HG03439 (cell line): ENCODE results near the gene RMP24.

Experiments used
- ATAC-seq: cut with Tn5 transposase; IDR thresholded peaks from one replicate; pipeline ENCODE4 v1.9.1; 2021; ENCODE audit warnings: mild to moderate bottlenecking, moderate library complexity; ENCODE audit not compliant: unreplicated experiment

The RMP24 gene

GRCh38 chr18:35972197-35973000, at the start of gene RMP24:
Gene RMP24, plus strand, starts transcription at chr18:35972679.
- ATAC-seq: peak; percentile 94

- ATAC-seq: no peak
Observed at GRCh38 chr18:35923939-35924684, 48.4 kb upstream of the RMP24 start.

- ATAC-seq: no peak
Observed at GRCh38 chr18:35926884-35927283, 45.6 kb upstream of the RMP24 start.

GRCh38 chr18:35927430-35927829, 45.0 kb upstream of the RMP24 start:
- ATAC-seq: no peak

DNA sequence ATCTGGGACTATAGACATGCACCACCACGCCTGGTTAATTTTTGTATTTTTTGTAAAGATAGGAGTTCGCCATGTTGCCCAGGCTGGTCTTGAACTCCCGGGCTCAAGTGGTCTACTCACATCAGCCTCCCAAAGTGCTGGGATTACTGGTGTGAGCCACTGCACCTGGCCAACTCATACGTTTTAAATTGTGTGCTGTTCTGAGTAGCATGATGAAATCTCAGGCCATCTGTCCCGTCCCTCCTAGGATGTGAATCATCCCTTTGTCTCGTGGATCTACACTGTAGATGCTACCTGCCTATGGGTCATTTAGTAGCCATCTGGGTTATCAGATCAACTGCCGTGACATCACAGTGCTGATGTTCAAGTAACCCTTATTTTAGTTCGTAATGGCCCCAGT, 38.5 kb upstream of the RMP24 start:
- no peak for ATAC-seq

GRCh38 chr18:35934891-35935290, 37.6 kb upstream of the RMP24 start:
- no peak for ATAC-seq

GRCh38 chr18:35935805-35936204, 36.7 kb upstream of the RMP24 start:
- no peak for ATAC-seq

DNA sequence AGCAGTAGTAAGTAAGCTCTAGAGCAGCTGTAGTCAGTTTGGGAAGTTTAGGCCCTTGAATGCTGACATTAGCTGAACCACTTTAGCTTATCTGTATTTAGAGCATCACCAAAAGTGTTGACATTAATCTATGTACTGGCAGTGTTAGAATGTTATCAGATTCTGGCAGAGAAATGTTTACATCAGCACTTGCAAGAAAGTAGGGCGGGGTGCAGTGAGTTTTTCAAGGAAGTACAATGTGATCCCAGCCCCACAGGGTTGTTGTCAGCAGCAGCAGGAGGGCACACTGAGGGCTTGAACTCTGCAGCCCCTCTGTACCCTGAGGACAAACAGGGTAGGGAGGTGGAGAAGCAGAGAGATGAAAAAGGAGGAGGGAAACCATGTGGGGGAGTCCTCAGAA, 35.5 kb upstream of the RMP24 start:
- ATAC-seq: no peak

DNA sequence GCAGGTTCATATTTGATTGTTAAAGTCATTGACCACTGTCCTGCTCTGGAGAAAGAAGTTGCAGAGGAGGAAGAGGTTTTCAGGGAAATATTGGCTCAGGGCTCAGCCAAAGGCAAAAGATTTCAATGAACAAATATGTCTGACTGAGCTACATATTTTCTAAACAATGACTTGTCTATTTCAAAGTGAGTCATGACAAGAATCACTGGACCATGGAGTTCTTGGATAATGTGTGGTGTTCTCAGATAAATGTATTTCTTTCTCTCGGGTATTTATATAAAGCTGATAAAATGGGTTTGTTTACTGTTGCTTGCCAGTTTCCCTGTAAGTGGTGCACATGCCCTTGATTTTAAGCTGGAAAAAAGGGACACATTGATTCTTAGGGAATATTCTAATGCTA, 34.3 kb upstream of the RMP24 start:
- no peak for ATAC-seq

- no peak for ATAC-seq
Observed at GRCh38 chr18:35938562-35938961, 33.9 kb upstream of the RMP24 start.

DNA sequence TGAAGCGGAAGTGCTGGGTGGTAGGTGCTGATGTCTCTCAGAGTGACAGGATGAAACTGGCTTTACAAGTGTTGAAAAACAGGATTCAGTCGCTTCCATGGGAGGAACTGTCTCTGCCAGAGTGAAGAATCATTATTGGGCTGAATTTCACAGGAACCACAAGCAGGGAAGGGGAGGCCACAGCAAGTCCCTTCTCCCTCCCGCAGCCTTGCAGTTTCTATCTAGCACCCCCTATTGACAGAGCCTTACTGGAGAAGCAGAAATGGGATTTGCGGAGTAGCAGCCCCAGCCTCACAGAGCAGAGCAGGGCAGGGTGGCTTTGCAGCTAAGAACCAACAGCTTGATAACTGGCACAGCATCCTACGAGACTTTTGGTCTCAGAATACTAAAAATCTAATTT, 33.3 kb upstream of the RMP24 start:
- no peak for ATAC-seq

DNA sequence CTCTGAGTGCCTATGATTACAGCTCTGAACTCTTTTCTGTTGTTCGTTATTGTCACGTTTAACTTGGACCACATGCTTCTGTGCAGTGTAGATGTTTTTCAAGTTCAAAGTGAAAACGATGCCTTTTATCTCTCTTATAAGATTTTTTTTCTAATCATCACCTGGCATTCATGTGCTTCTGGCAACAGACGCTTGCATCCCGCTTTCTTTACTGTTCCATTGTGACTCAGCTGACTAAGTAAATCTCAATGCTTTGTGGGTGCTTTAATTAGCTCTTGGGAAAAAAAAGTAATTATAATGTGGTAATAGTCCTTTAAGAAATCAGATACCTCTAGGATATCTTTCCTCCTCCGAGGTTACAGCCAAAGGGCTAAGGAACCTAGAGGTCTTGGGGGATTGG, 31.2 kb upstream of the RMP24 start:
- no peak for ATAC-seq

DNA sequence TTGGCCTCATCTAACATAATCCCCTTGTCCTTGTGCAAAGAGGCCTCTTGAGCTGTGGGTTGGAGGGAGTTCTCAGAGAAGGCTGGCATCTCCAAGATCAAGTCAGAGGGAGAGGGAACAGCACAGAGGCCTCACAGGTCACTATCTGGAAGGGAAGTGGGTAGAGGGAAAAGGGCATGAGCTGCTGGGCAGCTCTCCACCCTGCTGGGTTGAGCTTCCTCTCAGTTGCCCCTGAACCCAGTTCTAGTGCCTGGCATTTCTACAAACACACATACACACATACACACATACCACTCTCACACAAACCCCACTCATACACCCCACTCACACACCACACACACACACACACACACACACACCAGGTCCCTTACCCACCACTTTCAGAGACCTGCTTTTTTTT, 30.3 kb upstream of the RMP24 start:
- no peak for ATAC-seq

- no peak for ATAC-seq
Observed at GRCh38 chr18:35942661-35943060, 29.8 kb upstream of the RMP24 start.

GRCh38 chr18:35948080-35948479, 24.4 kb upstream of the RMP24 start:
- no peak for ATAC-seq

DNA sequence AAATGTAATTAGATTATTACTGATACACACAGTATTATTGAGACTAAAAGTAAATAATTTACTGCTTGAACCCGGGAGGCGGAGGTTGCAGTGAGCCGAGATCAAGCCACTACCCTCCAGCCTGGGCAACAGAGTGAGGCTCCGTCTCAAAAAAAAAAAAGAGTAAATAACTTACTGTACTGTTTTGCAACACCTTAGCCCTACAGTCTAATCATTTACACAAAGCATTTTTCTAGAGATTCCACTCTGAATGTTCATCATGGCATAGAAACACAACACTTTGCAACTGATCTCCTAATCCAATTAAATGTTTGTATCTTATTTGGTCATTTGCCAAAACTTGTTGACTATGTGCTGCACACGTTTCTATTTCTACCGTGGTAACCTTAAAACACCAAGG, 23.4 kb upstream of the RMP24 start:
- ATAC-seq: no peak

- no peak for ATAC-seq
Observed at GRCh38 chr18:35949903-35950627, 22.4 kb upstream of the RMP24 start.

DNA sequence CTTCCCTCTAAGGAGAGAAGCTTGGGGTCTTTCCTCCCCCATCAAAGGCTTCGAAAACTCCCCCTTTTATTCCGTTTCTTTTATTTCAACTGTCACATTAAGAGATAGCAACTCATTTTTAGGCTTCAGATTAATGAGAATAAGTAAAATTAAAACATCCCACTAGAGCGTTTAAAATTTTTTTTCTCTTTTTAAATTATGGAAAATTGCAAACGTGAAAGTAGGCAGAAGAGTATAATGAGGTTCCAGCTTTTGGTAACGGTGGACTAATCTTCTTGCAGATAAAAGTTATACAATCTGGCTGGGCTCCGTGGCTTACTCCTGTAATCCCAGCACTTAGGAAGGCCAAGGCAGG, 21.9 kb upstream of the RMP24 start:
- no peak for ATAC-seq

DNA sequence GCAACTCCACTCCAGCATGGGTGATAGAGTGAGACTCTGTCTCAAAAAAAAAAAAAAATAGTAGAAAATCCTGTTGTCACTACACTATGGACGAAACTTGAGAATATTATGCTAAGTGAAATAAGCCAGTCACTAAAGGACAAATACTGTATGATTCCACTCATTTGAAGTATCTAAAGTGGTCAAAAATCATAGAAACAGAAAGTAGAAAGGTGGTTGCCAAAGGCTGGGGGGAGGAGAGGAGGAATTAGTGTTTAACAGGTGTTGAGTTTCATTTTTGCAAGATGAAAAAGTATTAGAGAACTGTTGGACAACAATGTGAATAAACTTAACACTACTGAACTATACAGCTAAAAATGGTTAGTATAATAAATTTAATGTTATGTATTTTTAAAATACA, 18.8 kb upstream of the RMP24 start:
- no peak for ATAC-seq

- ATAC-seq: no peak
Observed at GRCh38 chr18:35956226-35956625, 16.3 kb upstream of the RMP24 start.

DNA sequence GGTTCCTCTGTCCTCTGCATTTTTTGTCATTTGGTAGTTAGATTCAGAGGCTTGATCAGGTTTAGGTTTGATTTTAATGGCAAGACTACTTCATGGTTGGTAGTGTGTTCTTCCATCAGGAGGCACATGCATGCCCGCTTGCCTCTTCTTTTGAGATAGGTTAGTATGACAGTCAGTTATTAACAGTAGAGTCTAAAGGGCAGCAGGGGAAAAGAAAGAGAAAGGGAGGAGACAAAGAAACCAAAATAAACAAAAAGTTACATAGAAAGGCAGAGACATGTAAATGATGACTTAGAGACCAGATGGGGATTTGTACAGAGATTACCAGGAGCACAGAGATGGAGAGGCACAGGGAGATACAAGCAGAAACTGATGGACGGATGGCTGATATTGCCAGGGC, 10.2 kb upstream of the RMP24 start:
- ATAC-seq: no peak

- no peak for ATAC-seq
Observed at GRCh38 chr18:35964319-35964718, 8.2 kb upstream of the RMP24 start.
